ENCODE results near the gene FAF1.

FAF1 gene

DNA sequence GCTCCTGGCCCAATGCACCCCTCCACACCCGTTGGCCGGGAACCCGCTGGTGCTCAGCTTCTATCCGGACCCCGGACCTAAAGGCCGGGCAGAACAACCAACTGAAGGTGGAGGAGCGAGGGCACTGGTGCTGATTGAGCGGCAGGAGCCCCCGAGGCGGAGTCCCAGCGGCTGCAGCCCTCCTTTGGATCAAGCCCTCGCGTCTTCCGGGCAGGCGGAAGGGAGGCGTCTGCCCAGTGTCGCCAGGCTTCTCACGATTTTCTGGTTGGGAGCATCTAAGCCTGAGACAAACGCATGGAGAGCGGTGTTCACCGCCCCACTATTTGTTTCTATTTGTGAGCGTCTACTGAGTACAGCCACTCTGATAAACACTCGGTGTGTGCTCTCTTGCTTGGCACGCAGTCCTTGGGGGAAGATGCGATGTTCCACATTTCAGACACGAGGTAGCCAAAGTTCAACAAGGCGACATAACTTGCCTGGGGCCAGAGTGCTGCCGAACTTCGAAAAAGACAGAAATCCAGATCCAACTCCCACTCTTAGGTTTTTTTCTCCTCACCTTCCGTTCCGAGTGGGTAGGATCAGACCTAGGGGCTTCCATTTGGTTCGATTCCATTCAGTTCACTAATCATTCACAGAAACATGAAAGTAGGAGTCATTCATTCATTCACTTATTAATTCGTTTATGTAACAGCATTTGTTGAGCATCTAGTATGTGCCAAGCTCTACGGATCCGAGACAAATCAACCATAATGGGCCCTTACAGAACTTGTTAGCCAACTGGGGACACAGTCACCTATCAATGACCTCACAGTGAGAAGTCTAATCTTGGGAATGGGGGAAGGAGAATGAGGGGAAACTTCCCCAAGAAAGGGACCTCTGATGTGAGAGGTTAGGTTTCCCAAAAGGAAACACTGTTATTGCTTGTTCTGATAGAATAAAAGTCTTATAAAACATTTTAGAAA is 532.0 kb downstream of the FAF1 start:
- DNase-seq: no peak
- TF ChIP-seq POLR2A (IDR thresholded peaks at IDR 0.05; ENCODE audit: low read length) (no peak), GATA1 (IDR thresholded peaks at IDR 0.05; ENCODE audit: low read depth, low read length) (no peak)

DNA sequence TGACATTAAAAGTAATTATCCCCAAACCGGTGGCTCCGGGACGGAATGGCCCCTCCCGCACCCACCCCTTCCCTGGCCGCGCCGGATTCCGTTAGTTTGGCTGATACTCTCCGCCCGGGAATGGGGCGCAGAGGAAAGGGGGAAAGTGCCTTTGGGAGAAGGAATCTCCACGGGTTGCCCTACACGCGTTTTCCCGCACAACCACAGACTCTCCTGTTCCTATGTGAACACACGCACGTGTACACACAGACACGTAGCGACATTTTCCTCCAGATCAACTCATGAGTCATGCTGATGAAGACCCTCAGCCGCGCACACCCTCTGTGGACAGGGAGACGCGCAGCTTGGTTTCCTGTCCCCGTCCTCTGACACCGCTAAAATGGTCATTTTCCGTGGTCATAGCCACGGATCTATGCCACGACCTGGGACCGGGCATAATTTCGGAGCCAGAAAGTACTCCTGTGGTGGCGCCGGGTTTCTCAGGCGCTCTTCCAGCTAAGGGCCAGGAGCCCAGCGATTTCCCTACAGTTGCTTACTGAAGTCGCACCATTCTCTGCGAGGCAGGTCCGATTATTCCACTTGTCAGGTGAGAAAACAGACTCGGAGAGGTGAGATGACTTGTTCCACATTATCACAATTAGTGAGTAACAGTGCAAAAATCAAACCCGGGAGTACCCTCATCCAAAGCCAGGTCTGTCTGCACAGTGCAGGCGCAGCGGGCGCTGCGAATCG is 532.8 kb downstream of the FAF1 start:
- TF ChIP-seq POLR2A (IDR thresholded peaks at IDR 0.05; ENCODE audit: low read length) (no peak), GATA1 (IDR thresholded peaks at IDR 0.05; ENCODE audit: low read depth, low read length) (no peak)

DNA sequence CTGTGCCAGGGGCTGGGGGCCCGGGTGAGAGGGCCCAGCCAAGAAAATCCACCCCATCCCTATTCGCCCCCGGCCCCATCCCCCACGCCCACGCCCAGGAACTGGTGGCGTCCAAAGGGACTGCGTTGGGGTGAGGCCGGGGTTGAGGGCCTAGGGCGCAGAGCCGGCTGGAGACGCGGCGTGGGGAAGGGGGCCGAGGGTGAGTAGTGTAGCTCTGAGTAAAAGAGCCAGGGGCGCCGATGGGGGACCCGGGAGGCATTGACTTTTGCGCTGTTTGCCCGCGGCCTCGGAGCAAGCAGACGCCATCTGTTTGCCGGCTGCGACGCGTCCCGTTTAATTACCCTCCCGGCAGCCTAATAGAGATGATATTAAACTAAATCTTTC is 533.4 kb downstream of the FAF1 start:
- no peak for TF ChIP-seq GATA1 (IDR thresholded peaks at IDR 0.05; ENCODE audit: low read depth, low read length)
- no peak for TF ChIP-seq POLR2A (IDR thresholded peaks at IDR 0.05; ENCODE audit: low read length)
- no peak for DNase-seq

More for the DNA sequence above, 532.8 kb downstream of the FAF1 start:
- no peak for DNase-seq

DNA sequence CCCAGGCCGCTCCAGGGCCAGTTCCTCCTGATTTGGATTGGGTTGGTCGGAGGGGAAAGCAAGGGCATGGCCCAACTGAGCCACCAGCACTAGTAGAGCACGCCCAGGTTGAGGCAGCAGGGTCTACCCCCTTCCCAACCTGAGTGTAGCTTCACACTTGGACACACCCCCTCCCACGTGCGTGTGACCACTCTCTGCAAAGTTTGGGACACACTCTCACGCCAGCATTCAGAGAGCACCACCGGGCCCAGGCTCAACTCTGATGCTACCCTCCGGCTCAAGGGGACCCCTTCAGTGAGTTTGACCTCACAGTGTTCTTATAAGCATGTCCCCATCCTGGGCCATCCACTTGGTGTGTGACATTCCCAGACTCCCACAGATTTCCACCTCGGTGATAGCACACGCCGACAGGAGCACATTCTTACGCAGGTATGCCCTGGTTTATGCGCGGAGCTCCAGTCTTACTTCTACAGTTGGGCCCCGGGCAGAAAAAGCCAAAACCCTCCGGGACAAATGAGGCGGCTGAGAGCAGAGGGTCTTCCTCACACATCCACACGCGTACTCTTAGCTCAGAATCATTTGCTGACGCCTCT is 533.9 kb downstream of the FAF1 start:
- TF ChIP-seq POLR2A (IDR thresholded peaks at IDR 0.05; ENCODE audit: low read length): no peak
- TF ChIP-seq GATA1 (IDR thresholded peaks at IDR 0.05; ENCODE audit: low read depth, low read length): no peak
- no peak for DNase-seq

DNA sequence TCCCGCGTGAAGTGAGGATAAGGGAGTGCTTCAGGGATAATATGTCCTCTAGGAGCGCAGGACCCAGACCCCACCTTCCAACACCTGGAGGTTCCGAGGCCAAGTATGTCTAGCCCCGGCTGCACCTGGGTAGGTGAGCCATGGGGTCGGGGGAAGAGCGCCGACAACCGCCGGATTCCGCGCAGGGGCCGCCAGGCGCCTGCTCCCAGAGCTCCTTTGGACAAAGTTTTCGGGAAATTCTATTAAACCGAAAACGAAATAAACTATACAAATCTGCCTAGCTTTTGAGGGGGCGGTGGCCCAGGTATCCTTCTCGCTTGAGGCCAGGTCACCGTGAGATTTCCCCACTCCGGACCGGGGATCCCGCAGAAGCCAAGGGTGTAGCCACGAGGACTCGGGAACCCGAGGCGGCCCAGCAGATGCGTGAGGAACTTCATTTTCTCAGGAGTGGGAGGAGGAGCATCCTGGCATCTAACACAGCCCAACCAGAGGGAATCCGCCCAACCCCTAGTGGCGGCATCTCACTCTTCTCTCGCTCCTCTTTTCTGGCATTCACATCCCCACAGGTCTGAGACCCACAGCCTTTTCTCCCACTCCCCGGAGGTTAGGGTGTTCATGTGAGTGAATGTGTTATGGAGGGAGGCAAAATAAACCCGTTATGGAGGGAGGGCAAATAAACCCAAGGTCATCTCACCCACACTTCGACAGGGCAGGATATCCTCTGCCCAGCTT is 534.5 kb downstream of the FAF1 start:
- DNase-seq: peak in 1 of 2 experiments; percentile 9
- no peak for TF ChIP-seq GATA1 (IDR thresholded peaks at IDR 0.05; ENCODE audit: low read depth, low read length)
- no peak for TF ChIP-seq POLR2A (IDR thresholded peaks at IDR 0.05; ENCODE audit: low read length)

DNA sequence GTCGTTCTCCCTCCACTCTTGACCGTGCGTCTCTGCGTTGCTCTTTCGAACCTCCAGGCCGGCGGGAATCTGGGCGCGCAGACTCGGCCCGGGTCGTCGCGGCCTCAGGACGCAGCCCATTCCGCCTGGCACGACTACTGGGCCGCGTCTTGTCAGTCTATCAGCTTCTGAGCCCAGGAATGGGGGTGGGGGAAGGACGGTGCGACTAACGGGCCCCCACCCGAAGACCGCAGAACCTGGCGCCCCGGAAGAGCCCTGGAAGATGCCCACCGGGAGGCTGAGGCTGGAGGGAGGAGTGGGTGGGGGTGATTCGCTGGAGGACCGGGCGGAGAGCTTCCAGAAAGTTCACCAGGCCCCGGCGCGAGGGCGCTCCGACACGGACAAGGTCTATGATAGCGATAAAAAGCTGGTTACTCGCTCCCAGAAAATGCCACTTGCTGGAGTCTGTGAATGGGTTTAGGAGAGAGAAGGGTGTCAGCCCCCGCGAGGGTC is 535.1 kb downstream of the FAF1 start:
- no peak for TF ChIP-seq POLR2A (IDR thresholded peaks at IDR 0.05; ENCODE audit: low read length)
- TF ChIP-seq GATA1 (IDR thresholded peaks at IDR 0.05; ENCODE audit: low read depth, low read length): no peak
- DNase-seq: no peak

DNA sequence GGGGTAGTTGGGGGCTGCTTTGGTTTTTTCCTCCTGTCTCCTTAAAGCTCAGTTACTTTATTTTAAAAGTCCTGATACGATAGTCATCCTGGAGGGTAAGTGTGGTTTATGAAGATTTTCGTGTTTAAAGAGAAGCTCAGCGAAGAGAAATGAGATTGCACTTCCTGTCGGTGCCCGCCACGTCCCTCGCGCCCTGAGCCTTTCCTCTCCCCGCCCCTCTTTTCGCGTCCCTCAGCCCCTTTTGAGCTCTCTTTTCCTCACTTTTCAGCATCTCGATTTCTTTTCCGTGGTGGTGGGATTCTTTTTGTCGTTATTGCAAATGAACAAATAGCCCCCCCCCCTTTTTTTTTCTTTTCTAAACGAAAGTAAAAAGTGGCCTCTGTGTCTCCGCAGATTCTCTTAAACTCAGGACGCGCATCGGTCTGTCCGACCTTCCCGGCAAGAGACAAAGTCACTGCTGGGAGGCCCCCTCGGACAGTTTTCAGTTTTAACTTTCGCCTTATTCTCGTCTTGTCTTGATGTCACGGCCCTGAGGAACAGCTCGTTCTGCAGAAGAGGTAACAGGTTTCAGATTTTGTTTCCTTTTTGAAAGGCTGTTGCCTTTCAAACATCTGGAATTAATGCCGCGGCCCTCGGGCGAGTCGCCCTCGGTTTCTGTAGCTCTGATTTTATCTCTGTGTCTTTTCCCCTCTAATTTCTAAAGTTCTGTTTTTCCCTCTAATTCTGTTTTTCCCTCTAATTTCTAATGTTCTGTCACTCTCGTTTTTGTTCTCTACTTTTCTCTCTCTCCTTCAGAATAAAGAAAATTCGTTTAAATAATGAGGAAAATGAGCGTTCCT is 535.8 kb downstream of the FAF1 start:
- TF ChIP-seq GATA1 (IDR thresholded peaks at IDR 0.05; ENCODE audit: low read depth, low read length): no peak
- TF ChIP-seq POLR2A (IDR thresholded peaks at IDR 0.05; ENCODE audit: low read length): no peak
- peak in 1 of 2 experiments; percentile 13 for DNase-seq

DNA sequence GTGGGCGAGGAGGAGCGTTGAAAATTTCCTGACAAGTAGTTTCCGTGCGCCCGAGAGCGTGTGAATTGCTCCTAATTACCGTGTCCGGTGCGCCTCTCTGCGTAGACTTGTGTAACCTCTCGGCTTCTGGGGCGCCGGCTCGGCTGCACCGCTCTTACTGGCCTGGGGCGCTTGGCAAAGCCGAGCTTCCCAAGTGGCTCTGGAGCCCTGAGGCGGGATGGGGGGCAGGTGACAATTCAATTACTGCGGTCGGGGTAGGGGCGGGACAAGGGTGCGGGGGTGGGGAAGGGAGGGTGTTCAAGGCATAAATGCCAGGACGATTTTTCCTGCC is 536.4 kb downstream of the FAF1 start:
- no peak for TF ChIP-seq POLR2A (IDR thresholded peaks at IDR 0.05; ENCODE audit: low read length)
- no peak for TF ChIP-seq GATA1 (IDR thresholded peaks at IDR 0.05; ENCODE audit: low read depth, low read length)
- peak; percentile 20 to 43 for DNase-seq

DNA sequence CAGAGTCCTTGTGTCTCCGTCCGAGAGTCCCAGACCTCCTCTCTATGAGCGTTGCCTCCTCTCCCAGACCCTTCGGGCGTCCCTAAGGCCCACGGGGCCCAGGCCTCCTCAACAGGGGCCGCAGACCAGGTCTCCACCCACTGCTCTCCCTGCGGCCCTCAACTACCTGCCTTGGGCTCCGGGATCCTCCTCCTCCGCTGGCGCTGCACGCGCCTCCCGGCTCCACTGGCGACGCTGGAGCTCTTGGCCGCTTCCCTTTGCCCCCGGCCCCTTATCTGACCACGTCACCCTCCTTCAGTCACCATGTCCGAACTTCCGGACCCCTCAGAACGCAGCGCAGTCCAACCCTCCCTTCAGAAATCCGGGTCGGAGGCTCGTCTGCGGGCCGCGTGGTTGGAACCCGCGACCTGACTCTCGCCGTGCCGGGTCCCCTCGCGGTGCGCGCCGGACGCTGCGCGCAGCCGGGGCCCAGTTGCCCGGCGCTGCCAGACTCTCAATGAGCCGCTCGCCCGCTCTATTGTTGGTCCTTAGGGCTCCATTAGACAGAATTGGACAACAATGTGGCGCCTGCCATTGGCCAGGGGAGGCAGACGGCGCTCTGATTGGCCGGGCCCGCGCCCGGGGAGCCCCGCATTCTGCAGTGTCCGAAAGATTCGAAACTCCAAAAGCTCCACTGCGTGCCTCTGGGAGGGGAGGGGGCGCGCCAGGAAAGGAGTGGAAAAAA is 537.0 kb downstream of the FAF1 start, which contains the start of gene DMRTA2:
DMRTA2 (minus strand) TSS at position 498 of the 724 bp plus-strand sequence. CDS start 1,907 bp downstream, outside the sequence.
- peak in 1 of 2 experiments; percentile 30 for DNase-seq

DNA sequence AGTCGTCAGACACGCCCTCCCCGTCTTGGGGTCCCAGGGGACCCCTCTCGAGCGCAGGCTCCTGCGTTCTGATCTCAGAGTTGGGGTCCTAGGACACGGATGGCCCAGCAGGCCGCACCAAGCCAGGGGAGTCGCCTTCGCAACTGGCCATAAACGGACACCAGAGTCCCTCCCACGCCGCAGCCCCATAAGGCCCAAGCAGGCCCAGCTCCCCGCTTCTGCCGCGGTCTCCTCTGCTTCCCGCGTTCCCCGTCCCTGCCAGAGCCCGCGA is 537.5 kb downstream of the FAF1 start:
- no peak for TF ChIP-seq POLR2A (IDR thresholded peaks at IDR 0.05; ENCODE audit: low read length)
- TF ChIP-seq GATA1 (IDR thresholded peaks at IDR 0.05; ENCODE audit: low read depth, low read length): no peak
- DNase-seq: no peak

More for the DNA sequence above, 537.0 kb downstream of the FAF1 start, which contains the start of gene DMRTA2:
- TF ChIP-seq POLR2A (IDR thresholded peaks at IDR 0.05; ENCODE audit: low read length) (no peak), GATA1 (IDR thresholded peaks at IDR 0.05; ENCODE audit: low read depth, low read length) (no peak)

DNA sequence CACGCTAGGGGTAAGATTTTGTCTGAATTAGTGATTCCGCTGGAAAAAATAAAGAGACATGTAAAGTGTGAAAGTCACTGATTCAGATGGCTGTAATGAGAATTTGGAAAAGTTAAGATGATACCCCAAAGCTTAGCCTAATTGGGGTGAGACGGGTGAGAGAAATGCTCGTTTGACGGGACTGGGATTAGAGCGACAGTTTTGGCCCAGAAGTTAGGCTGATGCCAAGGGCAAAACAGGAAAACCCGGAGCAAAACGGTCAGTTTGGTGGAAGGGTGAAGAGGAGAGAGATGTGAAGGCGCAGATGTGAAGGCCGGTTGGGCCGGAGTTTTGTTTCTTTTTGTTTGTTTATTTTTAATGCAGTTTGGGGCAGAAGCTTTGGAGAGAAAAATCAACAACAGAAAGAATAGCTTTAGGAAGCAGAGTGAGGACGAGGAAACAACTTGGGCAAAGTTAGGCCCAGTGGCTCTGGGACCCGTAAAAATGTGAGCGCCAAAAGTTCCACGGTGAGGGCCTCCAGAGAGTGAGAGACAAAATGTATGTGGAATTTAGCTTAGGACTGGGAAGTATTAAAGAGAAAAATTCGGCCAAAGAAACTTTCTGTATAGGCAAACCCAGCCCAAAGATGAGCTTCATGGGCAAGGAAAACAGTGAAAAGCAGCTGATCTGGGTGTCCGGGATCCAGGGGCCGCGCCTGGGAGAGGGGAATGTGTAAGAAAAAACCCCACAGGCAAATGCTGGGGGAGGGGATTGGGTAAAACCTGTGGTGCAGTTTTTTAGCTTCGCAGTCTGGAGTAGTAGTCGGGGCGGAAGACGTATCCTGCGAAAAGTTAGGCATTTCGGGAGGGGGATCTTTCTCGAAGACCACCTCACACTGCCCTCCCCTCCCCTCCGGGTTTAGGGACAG is 538.0 kb downstream of the FAF1 start:
- no peak for DNase-seq
- TF ChIP-seq POLR2A (IDR thresholded peaks at IDR 0.05; ENCODE audit: low read length) (no peak), GATA1 (IDR thresholded peaks at IDR 0.05; ENCODE audit: low read depth, low read length) (no peak)
